ENCODE data around the gene ATG7.

- no peak for TF ChIP-seq POLR2A (IDR thresholded peaks at IDR 0.05)
- no peak for TF ChIP-seq CTCF (IDR thresholded peaks at IDR 0.05)
- no peak for TF ChIP-seq EP300 (IDR thresholded peaks at IDR 0.05)
Measured at GRCh38 chr3:11349446-11349845, 77.2 kb downstream of the ATG7 start.
